HG03521 (cell line): ENCODE measurements around the gene RASSF7.
A peak's percentile ranks its signal among the peaks of the same experiment; 100 is the strongest.

Source experiments
- ATAC-seq: cut with Tn5 transposase; IDR thresholded peaks from one replicate; pipeline ENCODE4 v1.9.1; 2021; ENCODE audit warnings: mild to moderate bottlenecking, moderate library complexity; ENCODE audit not compliant: unreplicated experiment

RASSF7 gene

GRCh38 chr11:551131-551530 is 9.6 kb upstream of the RASSF7 start:
- no peak for ATAC-seq

- ATAC-seq: no peak
These were observed 9.2 kb upstream of the RASSF7 start for GRCh38 chr11:551596-551995.

GRCh38 chr11:553083-553987 is 7.4 kb upstream of the RASSF7 start:
- ATAC-seq: no peak

- ATAC-seq: no peak
These were observed 6.8 kb upstream of the RASSF7 start for GRCh38 chr11:553988-554340.

- no peak for ATAC-seq
These were observed 6.1 kb upstream of the RASSF7 start for GRCh38 chr11:554428-555226.

GRCh38 chr11:555227-555779 is 5.5 kb upstream of the RASSF7 start:
- no peak for ATAC-seq

GRCh38 chr11:555780-556661 is 4.7 kb upstream of the RASSF7 start:
- ATAC-seq: no peak

- ATAC-seq: no peak
These were observed 4.0 kb upstream of the RASSF7 start for GRCh38 chr11:556662-557256.

- no peak for ATAC-seq
These were observed 3.2 kb upstream of the RASSF7 start for GRCh38 chr11:557328-558132.

GRCh38 chr11:558503-558902 is 2.3 kb upstream of the RASSF7 start:
- ATAC-seq: no peak

GRCh38 chr11:559020-559620 is 1.6 kb upstream of the RASSF7 start:
- no peak for ATAC-seq

GRCh38 chr11:559712-560304 is 962 bp upstream of the RASSF7 start:
- no peak for ATAC-seq

GRCh38 chr11:561148-562003 is 606 bp downstream of the RASSF7 start:
- ATAC-seq: peak; percentile 17

GRCh38 chr11:562046-562645 is 1.4 kb downstream of the RASSF7 start:
- no peak for ATAC-seq

- no peak for ATAC-seq
These were observed 2.5 kb downstream of the RASSF7 start for GRCh38 chr11:563066-563811.

GRCh38 chr11:563812-564578 is 3.2 kb downstream of the RASSF7 start:
- no peak for ATAC-seq
